ENCODE measurements around the gene HDGFL1. TPM values are rescaled to one million over a fixed set of nuclear protein-coding genes. Genes with fewer than 3 reads are reported as not detected.

Gene HDGFL1
- total and polyA plus RNA-seq, 2 experiments from 2014 or later: not detected

- H3K4me2 ChIP-seq: no peak overlapping the region
These were observed 39.5 kb upstream of the HDGFL1 start for GRCh38 chr6:22529866-22530265.

GRCh38 chr6:22530506-22530905 is 38.9 kb upstream of the HDGFL1 start:
- 92% methylated on average over 1 of the region's 1 CpG for WGBS (ENCODE audit: low lambda C conversion rate, missing lambda C conversion rate)
- H2AFZ ChIP-seq: no peak overlapping the region
- H3K9me3 ChIP-seq (ENCODE audit: low read depth): no peaks in the 10 kb centered on the region
- TF ChIP-seq EZH2phosphoT487 (IDR thresholded peaks at IDR 0.05; ENCODE audit: low read depth, severe bottlenecking, unreplicated experiment) (no peak), CTCF (IDR thresholded peaks at IDR 0.05; ENCODE audit: poor library complexity) (no peak), EZH2 (IDR thresholded peaks at IDR 0.05; ENCODE audit: borderline replicate concordance) (no peak)
- H3K27ac ChIP-seq: no peak overlapping the region
- H4K20me1 ChIP-seq (ENCODE audit: insufficient read depth, poor library complexity, severe bottlenecking): no peaks in the 10 kb centered on the region
- H3K36me3 ChIP-seq (replicated peaks; ENCODE audit: insufficient read depth, low read depth): no peaks in the 10 kb centered on the region
- no peaks in the 10 kb centered on the region for H3K79me2 ChIP-seq
- DNase-seq (ENCODE audit: low spot score): no peak
- no peaks in the 10 kb centered on the region for H3K4me1 ChIP-seq (ENCODE audit: insufficient read depth)
- H3K4me3 ChIP-seq: no peak overlapping the region
- no peaks in the 10 kb centered on the region for H3K27me3 ChIP-seq
- no peaks in the 10 kb centered on the region for H3K9me2 ChIP-seq (replicated peaks; ENCODE audit: insufficient read depth)
- H3K4me2 ChIP-seq: no peak overlapping the region

More at GRCh38 chr6:22529866-22530265, 39.5 kb upstream of the HDGFL1 start:
- Histone ChIP-seq H3K9me3 (ENCODE audit: low read depth) (no peaks in the 10 kb centered on the region), H3K36me3 (replicated peaks; ENCODE audit: insufficient read depth, low read depth) (no peaks in the 10 kb centered on the region), H2AFZ (no peak overlapping the region), H3K27me3 (no peaks in the 10 kb centered on the region), H3K79me2 (no peaks in the 10 kb centered on the region), H4K20me1 (ENCODE audit: insufficient read depth, poor library complexity, severe bottlenecking) (no peaks in the 10 kb centered on the region), H3K9me2 (replicated peaks; ENCODE audit: insufficient read depth) (no peaks in the 10 kb centered on the region), H3K4me3 (no peak overlapping the region), H3K27ac (no peak overlapping the region), H3K4me1 (ENCODE audit: insufficient read depth) (no peaks in the 10 kb centered on the region)
- no peak for DNase-seq (ENCODE audit: low spot score)
- WGBS (ENCODE audit: low lambda C conversion rate, missing lambda C conversion rate): 92% methylated on average over 1 of the region's 1 CpG
- TF ChIP-seq EZH2phosphoT487 (IDR thresholded peaks at IDR 0.05; ENCODE audit: low read depth, severe bottlenecking, unreplicated experiment) (no peak), CTCF (IDR thresholded peaks at IDR 0.05; ENCODE audit: poor library complexity) (no peak), EZH2 (IDR thresholded peaks at IDR 0.05; ENCODE audit: borderline replicate concordance) (no peak)

- Histone ChIP-seq H3K36me3 (replicated peaks; ENCODE audit: insufficient read depth, low read depth) (no peaks in the 10 kb centered on the region), H3K79me2 (no peaks in the 10 kb centered on the region), H3K4me3 (no peak overlapping the region), H3K4me2 (no peak overlapping the region), H3K27me3 (no peaks in the 10 kb centered on the region), H3K9me3 (ENCODE audit: low read depth) (no peaks in the 10 kb centered on the region), H2AFZ (no peak overlapping the region), H4K20me1 (ENCODE audit: insufficient read depth, poor library complexity, severe bottlenecking) (no peaks in the 10 kb centered on the region), H3K9me2 (replicated peaks; ENCODE audit: insufficient read depth) (no peaks in the 10 kb centered on the region), H3K4me1 (ENCODE audit: insufficient read depth) (no peaks in the 10 kb centered on the region), H3K27ac (no peak overlapping the region)
- DNase-seq (ENCODE audit: low spot score): no peak
- no peak for TF ChIP-seq EZH2 (IDR thresholded peaks at IDR 0.05; ENCODE audit: borderline replicate concordance)
- no peak for TF ChIP-seq CTCF (IDR thresholded peaks at IDR 0.05; ENCODE audit: poor library complexity)
- WGBS (ENCODE audit: low lambda C conversion rate, missing lambda C conversion rate): 92% methylated on average over 4 of the region's 4 CpGs
These were observed 33.2 kb upstream of the HDGFL1 start for GRCh38 chr6:22536122-22536521.

GRCh38 chr6:22544476-22544875 is 24.9 kb upstream of the HDGFL1 start:
- Histone ChIP-seq H2AFZ (no peak overlapping the region), H3K9me2 (replicated peaks; ENCODE audit: insufficient read depth) (no peaks in the 10 kb centered on the region), H3K4me1 (ENCODE audit: insufficient read depth) (no peaks in the 10 kb centered on the region), H3K36me3 (replicated peaks; ENCODE audit: insufficient read depth, low read depth) (no peaks in the 10 kb centered on the region), H3K4me3 (no peak overlapping the region), H3K4me2 (no peak overlapping the region), H3K27ac (no peak overlapping the region), H3K9me3 (ENCODE audit: low read depth) (no peaks in the 10 kb centered on the region), H3K27me3 (no peaks in the 10 kb centered on the region), H4K20me1 (ENCODE audit: insufficient read depth, poor library complexity, severe bottlenecking) (no peaks in the 10 kb centered on the region), H3K79me2 (no peaks in the 10 kb centered on the region)
- no peak for TF ChIP-seq EZH2 (IDR thresholded peaks at IDR 0.05; ENCODE audit: borderline replicate concordance)
- no peak for TF ChIP-seq EZH2phosphoT487 (IDR thresholded peaks at IDR 0.05; ENCODE audit: low read depth, severe bottlenecking, unreplicated experiment)
- TF ChIP-seq CTCF (IDR thresholded peaks at IDR 0.05; ENCODE audit: poor library complexity): no peak
- no peak for DNase-seq (ENCODE audit: low spot score)

Measured in hepatocyte (in vitro differentiated cells).